IMR-90 (cell line): ENCODE measurements around the gene PRKAG2.

ENCODE experiments used
- CEBPB ChIP-seq: IDR thresholded peaks from 2 replicates; pipeline ENCODE4 v1.6.1; 2012; ENCODE audit warnings: low read depth, low read length, improper control_type of control experiment
- CTCF ChIP-seq: conservative IDR thresholded peaks from 2 replicates; pipeline ENCODE4 v1.5.1; 2012; ENCODE audit warnings: mild to moderate bottlenecking, low read depth, low read length, improper control_type of control experiment
- NFE2L2 ChIP-seq: fragments of 150-350 bp; IDR thresholded peaks from 2 replicates; pipeline ENCODE4 v1.6.1; 2016; ENCODE audit warnings: low read depth, mild to moderate bottlenecking, low read length
- POLR2A ChIP-seq: IDR thresholded peaks from 2 replicates; pipeline ENCODE4 v1.6.1; 2012; ENCODE audit warnings: mild to moderate bottlenecking, low read depth, low read length
- RAD21 ChIP-seq: IDR thresholded peaks from 2 replicates; pipeline ENCODE4 v1.6.1; 2012; ENCODE audit warnings: low read length, improper control_type of control experiment
- RCOR1 ChIP-seq: IDR thresholded peaks from 2 replicates; pipeline ENCODE4 v1.6.1; 2012; ENCODE audit warnings: mild to moderate bottlenecking, low read length, improper control_type of control experiment; ENCODE audit not compliant: insufficient replicate concordance
- SMC3 ChIP-seq: fragments of 150-350 bp; IDR thresholded peaks from 2 replicates; pipeline ENCODE4 v1.6.1; 2016; ENCODE audit warnings: low read depth, mild to moderate bottlenecking, antibody characterized with exemption, low read length, moderate library complexity
- TF ChIP-seq, protein P1 (sequence below): fragments of 150-350 bp; IDR thresholded peaks from 2 replicates; pipeline ENCODE4 v1.6.1; 2017; ENCODE audit warnings: mild to moderate bottlenecking, antibody characterized with exemption, low read length, low read depth

- TF ChIP-seq CTCF (no peak), POLR2A (no peak), SMC3 (no peak), RCOR1 (no peak), NFE2L2 (no peak), CEBPB (no peak), RAD21 (no peak)
- TF ChIP-seq, protein P1, sequence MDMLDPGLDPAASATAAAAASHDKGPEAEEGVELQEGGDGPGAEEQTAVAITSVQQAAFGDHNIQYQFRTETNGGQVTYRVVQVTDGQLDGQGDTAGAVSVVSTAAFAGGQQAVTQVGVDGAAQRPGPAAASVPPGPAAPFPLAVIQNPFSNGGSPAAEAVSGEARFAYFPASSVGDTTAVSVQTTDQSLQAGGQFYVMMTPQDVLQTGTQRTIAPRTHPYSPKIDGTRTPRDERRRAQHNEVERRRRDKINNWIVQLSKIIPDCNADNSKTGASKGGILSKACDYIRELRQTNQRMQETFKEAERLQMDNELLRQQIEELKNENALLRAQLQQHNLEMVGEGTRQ = no peak
Measured at GRCh38 chr7:151674161-151674920, 202.6 kb downstream of the PRKAG2 start.
